Common myeloid progenitor, CD34-positive (primary cell): ENCODE data around the gene SIGLEC1.

Experiments used
- CTCF ChIA-PET: fragments of 350-600 bp; sonication (Branson Sonifier 250); formaldehyde crosslinking; loops from one replicate; lab custom pipeline; 2021; ENCODE audit warnings: antibody characterized with exemption; lab: Charles Lee
- POLR2A ChIA-PET: fragments of 350-600 bp; sonication (Branson Sonifier 250); formaldehyde crosslinking; loops from one replicate; lab custom pipeline; 2021; ENCODE audit warnings: antibody characterized with exemption; lab: Charles Lee
- DNase-seq, 3 donors: peaks; one replicate each; pipeline versions ENCODE4 v3.0.0 to v3.0.0-alpha.2; 2013
- H3K27ac ChIP-seq, 2 experiments: 1 replicate in 1 of 2; 2 replicates in 1 of 2; pipeline ENCODE4 v1.7.0; 2013; ENCODE audit warnings: inconsistent platforms in 2 of 2, low read length in 2 of 2, mild to moderate bottlenecking in 2 of 2, low read depth in 1 of 2, moderate library complexity in 1 of 2; ENCODE audit not compliant: severe bottlenecking in 2 of 2, insufficient read depth in 1 of 2, poor library complexity in 1 of 2
- H3K27me3 ChIP-seq, 5 experiments: replicated peaks in 2 of 5; 1 replicate in 3 of 5; 2 replicates in 2 of 5; pipeline versions ENCODE4 v1.6.1 to v1.7.0; 2013; ENCODE audit warnings: low read length in 4 of 5, mild to moderate bottlenecking in 2 of 5, moderate library complexity in 2 of 5, inconsistent platforms in 1 of 5; ENCODE audit not compliant: insufficient read depth in 5 of 5, control insufficient read depth in 4 of 5
- H3K36me3 ChIP-seq, 4 experiments: 1 replicate in 2 of 4; 2 replicates in 2 of 4; pipeline versions ENCODE4 v1.6.1 to v1.7.0; 2013; ENCODE audit warnings: low read length in 3 of 4, control low read depth in 1 of 4, mild to moderate bottlenecking in 1 of 4; ENCODE audit not compliant: control insufficient read depth in 4 of 4, insufficient read depth in 4 of 4
- H3K4me1 ChIP-seq, 4 experiments: 1 replicate in 3 of 4; 2 replicates in 1 of 4; pipeline versions ENCODE4 v1.6.1 to v1.7.1; 2013; ENCODE audit warnings: low read length in 3 of 4, mild to moderate bottlenecking in 3 of 4, control low read depth in 1 of 4, inconsistent platforms in 1 of 4, moderate library complexity in 1 of 4; ENCODE audit not compliant: control insufficient read depth in 4 of 4, insufficient read depth in 4 of 4; ENCODE audit errors: control extremely low read depth in 1 of 4
- H3K4me3 ChIP-seq, 7 experiments: 1 replicate in 4 of 7; 2 replicates in 3 of 7; pipeline versions ENCODE4 v1.5.1 to v1.7.0; 2013; ENCODE audit warnings: mild to moderate bottlenecking in 7 of 7, low read length in 6 of 7, moderate library complexity in 6 of 7, inconsistent platforms in 2 of 7, low read depth in 2 of 7, control low read depth in 1 of 7; ENCODE audit not compliant: insufficient read depth in 4 of 7, control insufficient read depth in 1 of 7; ENCODE audit errors: extremely low read depth in 1 of 7
- H3K9me3 ChIP-seq, 5 experiments: 1 replicate in 4 of 5; 2 replicates in 1 of 5; pipeline versions ENCODE4 v1.6.1 to v1.7.1; 2013; ENCODE audit warnings: low read length in 4 of 5, mild to moderate bottlenecking in 2 of 5, inconsistent platforms in 1 of 5, low read depth in 1 of 5, moderate library complexity in 1 of 5; ENCODE audit not compliant: control insufficient read depth in 4 of 5, insufficient read depth in 2 of 5; ENCODE audit errors: control extremely low read depth in 1 of 5
- WGBS: methylation state at CpG from one replicate; pipeline ENCODE4 v1.1.5; 2013; ENCODE audit not compliant: insufficient coverage; 5-methylcytosine and 5-hydroxymethylcytosine counted together

Gene SIGLEC1

DNA sequence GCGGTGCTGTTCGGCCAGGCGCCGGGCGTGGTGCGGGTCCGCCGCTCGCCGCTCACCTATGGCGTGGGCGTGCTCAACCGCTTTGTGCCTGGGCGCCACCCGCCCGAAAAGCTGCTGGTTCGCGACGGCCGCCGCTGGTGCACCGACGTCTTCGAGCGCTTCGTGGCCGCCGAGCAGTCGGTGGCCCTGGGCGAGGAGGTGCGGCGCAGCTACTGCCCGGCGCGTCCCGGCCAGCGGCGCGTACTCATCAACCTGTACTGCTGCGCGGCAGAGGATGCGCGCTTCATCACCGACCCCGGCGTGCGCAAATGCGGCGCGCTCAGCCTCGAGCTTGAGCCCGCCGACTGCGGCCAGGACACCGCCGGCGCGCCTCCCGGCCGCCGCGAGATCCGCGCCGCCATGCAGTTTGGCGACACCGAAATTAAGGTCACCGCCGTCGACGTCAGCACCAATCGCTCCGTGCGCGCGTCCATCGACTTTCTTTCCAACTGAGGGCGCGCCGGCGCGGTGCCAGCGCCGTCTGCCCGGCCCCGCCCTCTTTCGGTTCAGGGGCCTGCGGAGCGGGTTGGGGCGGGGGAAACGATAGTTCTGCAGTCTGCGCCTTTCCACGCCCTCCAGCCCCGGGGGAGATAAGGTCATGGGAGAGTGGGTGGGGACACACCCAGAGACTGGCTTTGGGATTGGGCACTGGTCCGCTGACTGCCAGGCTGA, 39.4 kb upstream of the SIGLEC1 start:
- DNase-seq = peak; percentile 65 to 86 (median 78)
- Histone ChIP-seq H3K4me3 (peak overlapping the region in 5 of 7 experiments; percentile 23 to 65 (median 61)), H3K4me1 (peaks cover 0 to 21% (median 8%) of the 10 kb centered on the region in 4 experiments), H3K27ac (no peak overlapping the region), H3K36me3 (peaks cover 0 to 34% (median 16%) of the 10 kb centered on the region in 4 experiments), H3K9me3 (no peaks in the 10 kb centered on the region), H3K27me3 (peaks cover 0 to 4% (median 0%) of the 10 kb centered on the region in 5 experiments)
- WGBS = 48% methylated on average over 73 of the region's 95 CpGs
- ChIA-PET POLR2A (interaction anchor here (0.6 kb wide), 1 partner anchor 1294 kb away, joined by 4 read pairs; no protein-coding TSS in a partner anchor), CTCF (interaction anchor here (1.0 to 16.4 kb wide), 10 partner anchors 8 to 335 kb away, joined by 3 to 216 read pairs (median 8); partner anchors contain the start of genes ADISSP and SIGLEC1)

DNA sequence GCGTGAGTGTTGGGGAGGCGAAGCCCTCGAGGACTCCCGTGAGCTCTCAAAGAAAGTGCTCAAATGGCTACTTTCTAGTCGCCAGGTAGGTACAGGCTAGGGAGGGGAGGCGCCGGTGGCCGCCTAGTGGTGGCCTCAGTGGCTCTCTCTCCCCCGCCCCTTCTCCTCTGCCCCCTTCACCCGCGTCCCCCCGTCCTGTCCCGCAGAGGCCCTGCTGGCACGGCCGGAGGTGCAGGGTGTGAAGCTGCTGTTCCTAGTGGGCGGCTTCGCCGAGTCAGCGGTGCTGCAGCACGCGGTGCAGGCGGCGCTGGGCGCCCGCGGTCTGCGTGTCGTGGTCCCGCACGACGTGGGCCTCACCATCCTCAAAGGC, 38.9 kb upstream of the SIGLEC1 start:
- ChIA-PET POLR2A (interaction anchor here (0.6 kb wide), 1 partner anchor 1293 kb away, joined by 4 read pairs; no protein-coding TSS in a partner anchor), CTCF (interaction anchor here (1.0 to 16.4 kb wide), 11 partner anchors 9 to 75 kb away, joined by 3 to 216 read pairs (median 8); partner anchors contain the start of genes ADISSP and SIGLEC1)
- no peak for DNase-seq

DNA sequence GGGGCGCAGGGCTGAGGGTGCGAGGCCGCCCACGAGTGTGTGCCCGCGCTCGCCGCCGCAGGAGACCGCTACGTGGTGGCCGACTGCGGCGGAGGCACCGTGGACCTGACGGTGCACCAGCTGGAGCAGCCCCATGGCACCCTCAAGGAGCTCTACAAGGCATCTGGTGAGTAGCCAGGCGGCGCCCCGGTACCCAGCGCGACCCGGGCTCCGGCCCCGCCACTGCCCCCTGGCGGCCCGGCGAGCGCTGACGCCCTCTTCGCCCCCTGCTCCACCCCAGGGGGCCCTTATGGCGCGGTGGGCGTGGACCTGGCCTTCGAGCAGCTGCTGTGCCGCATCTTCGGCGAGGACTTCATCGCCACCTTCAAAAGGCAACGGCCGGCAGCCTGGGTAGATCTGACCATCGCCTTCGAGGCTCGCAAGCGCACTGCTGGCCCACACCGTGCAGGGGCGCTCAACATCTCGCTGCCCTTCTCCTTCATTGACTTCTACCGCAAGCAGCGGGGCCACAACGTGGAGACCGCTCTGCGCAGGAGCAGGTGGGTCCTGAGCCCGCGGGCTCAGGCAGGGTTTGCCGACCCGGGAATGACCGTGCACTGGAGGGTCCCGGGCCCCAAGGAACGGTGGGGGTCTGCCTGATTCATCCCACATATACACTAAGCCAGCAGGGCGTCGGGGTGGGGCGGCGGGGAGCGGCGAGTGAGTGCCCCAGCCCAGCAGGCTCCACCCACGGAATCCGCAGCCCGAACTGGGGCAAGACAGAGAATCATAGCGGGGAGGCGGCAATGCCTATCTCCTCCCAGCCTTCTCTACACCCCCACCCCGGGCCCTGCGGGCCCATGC, 37.5 kb upstream of the SIGLEC1 start:
- CTCF ChIA-PET = interaction anchor here (0.6 to 16.4 kb wide), 13 partner anchors 10 to 105 kb away, joined by 3 to 216 read pairs (median 7); partner anchors contain the start of gene ADISSP
- peaks cover 0 to 15% (median 8%) of the 10 kb centered on the region in 4 experiments for H3K36me3 ChIP-seq
- H3K27me3 ChIP-seq = peaks cover 0 to 5% (median 0%) of the 10 kb centered on the region in 5 experiments
- H3K27ac ChIP-seq = no peak overlapping the region
- peak; percentile 51 to 75 (median 61) for DNase-seq
- H3K9me3 ChIP-seq = no peaks in the 10 kb centered on the region
- H3K4me3 ChIP-seq = peak overlapping the region in 1 of 7 experiments; percentile 2
- POLR2A ChIA-PET = no interaction called here
- WGBS = 61% methylated on average over 59 of the region's 72 CpGs
- peaks cover 0 to 27% (median 15%) of the 10 kb centered on the region in 4 experiments for H3K4me1 ChIP-seq

More for the DNA sequence above, 38.9 kb upstream of the SIGLEC1 start:
- Histone ChIP-seq H3K9me3 (no peaks in the 10 kb centered on the region), H3K4me1 (peaks cover 0 to 21% (median 8%) of the 10 kb centered on the region in 4 experiments), H3K27me3 (peaks cover 0 to 4% (median 0%) of the 10 kb centered on the region in 5 experiments), H3K36me3 (peaks cover 0 to 29% (median 15%) of the 10 kb centered on the region in 4 experiments), H3K4me3 (peak overlapping the region in 2 of 7 experiments; percentile 61 to 65), H3K27ac (no peak overlapping the region)
- WGBS = 92% methylated on average over 23 of the region's 31 CpGs

- H3K27me3 ChIP-seq = peaks cover 0 to 5% (median 0%) of the 10 kb centered on the region in 5 experiments
- DNase-seq = no peak
- ChIA-PET POLR2A (no interaction called here), CTCF (interaction anchor here (0.6 to 16.4 kb wide), 10 partner anchors 8 to 74 kb away, joined by 3 to 216 read pairs (median 6); partner anchors contain the start of genes ADISSP and HSPA12B)
- WGBS = 93% methylated on average over 18 of the region's 24 CpGs
- peaks cover 0 to 32% (median 18%) of the 10 kb centered on the region in 4 experiments for H3K4me1 ChIP-seq
- H3K4me3 ChIP-seq = peak overlapping the region in 1 of 7 experiments; percentile 2
- H3K27ac ChIP-seq = no peak overlapping the region
- H3K9me3 ChIP-seq = no peaks in the 10 kb centered on the region
- peaks cover 0 to 8% (median 4%) of the 10 kb centered on the region in 4 experiments for H3K36me3 ChIP-seq
Observed at GRCh38 chr20:3749087-3749688, 36.8 kb upstream of the SIGLEC1 start.

- no peak overlapping the region for H3K4me3 ChIP-seq
- H3K27ac ChIP-seq = no peak overlapping the region
- peaks cover 0 to 5% (median 2%) of the 10 kb centered on the region in 4 experiments for H3K36me3 ChIP-seq
- 97% methylated on average over 11 of the region's 16 CpGs for WGBS
- H3K4me1 ChIP-seq = peaks cover 0 to 32% (median 18%) of the 10 kb centered on the region in 4 experiments
- ChIA-PET CTCF (interaction anchor here (0.6 to 16.4 kb wide), 10 partner anchors 8 to 37 kb away, joined by 3 to 216 read pairs (median 6); partner anchors contain the start of gene ADISSP), POLR2A (no interaction called here)
- no peaks in the 10 kb centered on the region for H3K9me3 ChIP-seq
- H3K27me3 ChIP-seq = peaks cover 0 to 5% (median 0%) of the 10 kb centered on the region in 5 experiments
- DNase-seq = no peak
Observed at GRCh38 chr20:3748073-3748472, 35.7 kb upstream of the SIGLEC1 start.

- no peak overlapping the region for H3K4me3 ChIP-seq
- POLR2A ChIA-PET = interaction anchor here (1.2 kb wide), 1 partner anchor 77 kb away, joined by 3 read pairs; no protein-coding TSS in a partner anchor
- H3K4me1 ChIP-seq = peaks cover 0 to 31% (median 15%) of the 10 kb centered on the region in 4 experiments
- no CpG with 5 or more reads among the region's 2 CpGs for WGBS
- no peak for DNase-seq
- H3K36me3 ChIP-seq = peaks cover 0 to 5% (median 1%) of the 10 kb centered on the region in 4 experiments
- no peak overlapping the region for H3K27ac ChIP-seq
- CTCF ChIA-PET = interaction anchor here (0.9 to 16.4 kb wide), 8 partner anchors 8 to 37 kb away, joined by 3 to 216 read pairs (median 4); partner anchors contain the start of gene ADISSP
- peaks cover 0 to 5% (median 0%) of the 10 kb centered on the region in 5 experiments for H3K27me3 ChIP-seq
- H3K9me3 ChIP-seq = no peaks in the 10 kb centered on the region
Observed at GRCh38 chr20:3747471-3747870, 35.1 kb upstream of the SIGLEC1 start.
